Neuronal stem cell (in vitro differentiated cells): Measurements from ENCODE around the gene KDM6A.

Experiments
- DNase-seq: peaks from one replicate; pipeline ENCODE4 v3.0.0-alpha.2; 2013; ENCODE audit warnings: low spot score
- H2AFZ ChIP-seq: one replicate; pipeline ENCODE4 v1.6.1; 2013; ENCODE audit warnings: mild to moderate bottlenecking, low read length, inconsistent platforms
- H2AK5ac ChIP-seq: 2 replicates; pipeline ENCODE4 v1.6.1; 2013; ENCODE audit warnings: low read depth, mild to moderate bottlenecking, inconsistent platforms, low read length, moderate library complexity, mixed read lengths
- H2BK120ac ChIP-seq: 2 replicates; pipeline ENCODE4 v1.6.1; 2013; ENCODE audit warnings: low read depth, mild to moderate bottlenecking, inconsistent platforms, low read length, moderate library complexity, mixed read lengths
- H2BK12ac ChIP-seq: one replicate; pipeline ENCODE4 v1.6.1; 2013; ENCODE audit warnings: low read length, inconsistent platforms
- H2BK15ac ChIP-seq: 2 replicates; pipeline ENCODE4 v1.6.1; 2013; ENCODE audit warnings: mild to moderate bottlenecking, low read length, inconsistent platforms, mixed read lengths
- H2BK5ac ChIP-seq: one replicate; pipeline ENCODE4 v1.6.1; 2013; ENCODE audit warnings: inconsistent platforms, mild to moderate bottlenecking, low read length, moderate library complexity
- H3K14ac ChIP-seq: one replicate; pipeline ENCODE4 v1.6.1; 2013; ENCODE audit warnings: low read length, inconsistent platforms
- H3K18ac ChIP-seq: 2 replicates; pipeline ENCODE4 v1.6.1; 2013; ENCODE audit warnings: low read length, inconsistent platforms
- H3K23ac ChIP-seq: 2 replicates; pipeline ENCODE4 v1.6.1; 2013; ENCODE audit warnings: low read depth, mild to moderate bottlenecking, mixed read lengths, low read length, inconsistent platforms; ENCODE audit not compliant: poor library complexity
- H3K27ac ChIP-seq: replicated peaks from 3 replicates; pipeline ENCODE4 v1.5.1; 2013; ENCODE audit warnings: low read length, inconsistent platforms
- H3K27me3 ChIP-seq, 3 experiments: 2 replicates each; pipeline ENCODE4 v1.6.1; 2013; ENCODE audit warnings: low read length in 3 of 3, mild to moderate bottlenecking in 2 of 3, inconsistent platforms in 1 of 3, low read depth in 1 of 3, mixed read lengths in 1 of 3, moderate library complexity in 1 of 3; ENCODE audit not compliant: control insufficient read depth in 3 of 3, insufficient read depth in 3 of 3
- H3K36me3 ChIP-seq, 2 donors: replicated peaks in 1 of 2; 2 replicates each; pipeline ENCODE4 v1.6.1; 2013; ENCODE audit warnings: low read length in 2 of 2; ENCODE audit not compliant: control insufficient read depth in 2 of 2, insufficient read depth in 2 of 2
- H3K4ac ChIP-seq: 2 replicates; pipeline ENCODE4 v1.6.1; 2013; ENCODE audit warnings: inconsistent platforms, mild to moderate bottlenecking, low read length, moderate library complexity
- H3K4me1 ChIP-seq, 2 donors: 1 replicate in 1 of 2; 2 replicates in 1 of 2; pipeline ENCODE4 v1.6.1; 2013; ENCODE audit warnings: low read length in 2 of 2, low read depth in 1 of 2; ENCODE audit not compliant: control insufficient read depth in 2 of 2, insufficient read depth in 1 of 2
- H3K4me2 ChIP-seq: one replicate; pipeline ENCODE4 v1.6.1; 2013; ENCODE audit warnings: mild to moderate bottlenecking, low read length, inconsistent platforms; ENCODE audit not compliant: insufficient read depth, poor library complexity, severe bottlenecking
- H3K4me3 ChIP-seq, 2 donors: 2 replicates each; pipeline ENCODE4 v1.5.1; 2013; ENCODE audit warnings: low read length in 2 of 2, mild to moderate bottlenecking in 2 of 2, inconsistent platforms in 1 of 2, moderate library complexity in 1 of 2
- H3K79me1 ChIP-seq: one replicate; pipeline ENCODE4 v1.6.1; 2013; ENCODE audit warnings: low read depth, mild to moderate bottlenecking, inconsistent platforms, low read length, moderate library complexity
- H3K9ac ChIP-seq: one replicate; pipeline ENCODE4 v1.6.1; 2013; ENCODE audit warnings: mild to moderate bottlenecking, low read depth, low read length, inconsistent platforms; ENCODE audit not compliant: poor library complexity
- H3K9me3 ChIP-seq, 2 donors: replicated peaks in 1 of 2; 2 replicates each; pipeline versions ENCODE3 to v1.6.1; 2013; ENCODE audit warnings: low read length in 2 of 2, mild to moderate bottlenecking in 2 of 2, inconsistent platforms in 1 of 2, low read depth in 1 of 2, mixed read lengths in 1 of 2, moderate library complexity in 1 of 2; ENCODE audit not compliant: control insufficient read depth in 2 of 2, insufficient read depth in 1 of 2
- H4K8ac ChIP-seq: one replicate; pipeline ENCODE4 v1.6.1; 2013; ENCODE audit warnings: low read depth, mild to moderate bottlenecking, inconsistent platforms, low read length, moderate library complexity
- H4K91ac ChIP-seq: one replicate; pipeline ENCODE4 v1.6.1; 2013; ENCODE audit warnings: low read length, low read depth, mild to moderate bottlenecking, inconsistent platforms; ENCODE audit not compliant: poor library complexity
- WGBS, 2 donors: extraction: QIAGEN DNeasy Blood & Tissue Kit; methylation state at CpG; one replicate each; pipeline ENCODE4 v1.1.7; 2013; ENCODE audit warnings: missing lambda C conversion rate in 2 of 2, mixed read lengths in 1 of 2; ENCODE audit not compliant: insufficient read length in 2 of 2, insufficient replicate concordance in 1 of 2; ENCODE audit errors: extremely low coverage in 2 of 2; 5-methylcytosine and 5-hydroxymethylcytosine counted together

Gene KDM6A

DNA sequence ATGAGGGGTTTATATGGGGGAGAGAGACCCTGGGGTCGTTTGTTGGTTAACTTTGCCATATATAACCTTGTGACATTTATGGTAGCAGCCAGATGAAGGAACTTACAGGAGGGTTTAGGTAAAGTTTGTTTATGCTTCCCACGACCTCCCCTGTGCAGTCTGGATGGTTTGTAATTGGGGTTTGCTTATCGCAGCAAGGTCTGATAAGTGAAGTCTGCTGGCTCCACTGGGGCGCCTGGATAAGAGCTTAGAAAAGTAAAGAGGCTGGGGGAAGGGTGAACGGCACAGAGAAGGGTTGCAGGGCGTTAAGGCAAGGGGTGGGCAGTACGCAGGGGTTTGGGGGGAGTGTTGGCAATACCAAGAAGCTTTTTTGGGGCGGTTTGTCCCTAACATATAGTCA, 98.7 kb downstream of the KDM6A start:
- Histone ChIP-seq H3K14ac (no peak overlapping the region), H3K4me2 (no peak overlapping the region), H3K18ac (no peak overlapping the region), H3K23ac (no peak overlapping the region), H3K36me3 (no peaks in the 10 kb centered on the region), H3K4me3 (no peak overlapping the region), H3K4ac (no peak overlapping the region), H3K9ac (no peak overlapping the region), H2BK15ac (no peak overlapping the region), H3K4me1 (no peaks in the 10 kb centered on the region), H3K9me3 (peaks cover 0 to 15% of the 10 kb centered on the region in 2 donors), H3K27ac (no peak overlapping the region), H3K27me3 (no peaks in the 10 kb centered on the region), H2BK120ac (no peak overlapping the region), H2BK12ac (no peak overlapping the region), H4K91ac (no peak overlapping the region), H2AK5ac (no peak overlapping the region), H2AFZ (no peak overlapping the region), H4K8ac (no peak overlapping the region), H3K79me1 (no peaks in the 10 kb centered on the region), H2BK5ac (no peak overlapping the region)
- WGBS, 2 donors = no CpG with 5 or more reads among the region's 8 CpGs
- DNase-seq = no peak

DNA sequence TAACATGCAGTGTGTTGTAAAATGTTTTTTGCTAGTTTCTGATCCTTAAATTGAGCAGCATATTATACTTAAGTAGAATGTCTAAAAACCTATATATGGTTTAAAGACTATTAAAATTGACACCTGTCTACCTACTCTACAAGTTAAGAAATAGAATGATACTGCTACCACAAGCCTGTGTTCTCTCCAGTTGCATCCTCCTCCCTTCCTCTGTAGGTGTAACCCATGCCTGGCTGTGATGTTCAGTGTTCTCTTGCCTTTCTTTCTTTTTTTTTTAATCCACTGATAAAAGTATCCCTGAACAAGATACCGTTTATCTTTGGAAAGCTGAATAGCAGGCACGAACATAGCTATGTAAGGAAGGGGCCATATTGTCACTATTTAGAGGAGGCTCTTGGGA, 99.1 kb downstream of the KDM6A start:
- no peak overlapping the region for H3K27ac ChIP-seq
- no CpG with 5 or more reads among the region's 2 CpGs for WGBS, 2 donors
- H3K27me3 ChIP-seq = no peaks in the 10 kb centered on the region

DNA sequence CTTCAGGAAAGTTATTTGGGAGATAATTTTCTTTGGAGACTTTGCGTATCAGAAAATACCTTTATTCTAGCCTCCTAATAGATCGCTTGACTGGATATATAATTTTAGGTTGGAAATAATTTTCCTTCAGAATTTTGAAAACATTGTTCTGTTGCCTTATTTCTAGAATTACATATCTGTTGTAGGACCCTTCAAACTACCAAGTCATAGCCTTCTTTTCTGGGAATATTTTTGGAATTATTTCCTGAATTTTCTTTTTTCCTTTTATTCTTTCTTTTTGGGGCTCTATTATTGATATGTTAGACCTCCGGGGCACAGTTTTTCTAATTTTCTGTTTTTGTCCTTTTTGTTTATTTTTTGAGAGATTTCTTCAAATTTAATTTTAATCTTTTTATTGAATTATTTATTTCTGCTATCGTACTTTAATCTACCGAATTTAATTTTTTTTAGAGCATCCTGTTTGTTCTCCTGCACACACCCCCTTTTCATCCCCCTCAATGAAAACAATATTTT, 100.5 kb downstream of the KDM6A start:
- no peak overlapping the region for H2BK120ac ChIP-seq
- H3K4me2 ChIP-seq = no peak overlapping the region
- no peaks in the 10 kb centered on the region for H3K36me3 ChIP-seq
- H4K8ac ChIP-seq = no peak overlapping the region
- no peak overlapping the region for H2AK5ac ChIP-seq
- H2BK15ac ChIP-seq = no peak overlapping the region
- no peak overlapping the region for H2AFZ ChIP-seq
- H3K23ac ChIP-seq = no peak overlapping the region
- H3K27me3 ChIP-seq = no peaks in the 10 kb centered on the region
- H2BK5ac ChIP-seq = no peak overlapping the region
- no peak overlapping the region for H3K18ac ChIP-seq
- H2BK12ac ChIP-seq = no peak overlapping the region
- WGBS, 2 donors = no CpG with 5 or more reads among the region's 5 CpGs
- DNase-seq = no peak
- no peak overlapping the region for H4K91ac ChIP-seq
- H3K4me3 ChIP-seq = no peak overlapping the region
- no peaks in the 10 kb centered on the region for H3K79me1 ChIP-seq
- no peak overlapping the region for H3K27ac ChIP-seq
- H3K9me3 ChIP-seq = peaks cover 0 to 15% of the 10 kb centered on the region in 2 donors
- H3K4me1 ChIP-seq = no peaks in the 10 kb centered on the region
- no peak overlapping the region for H3K9ac ChIP-seq
- H3K14ac ChIP-seq = no peak overlapping the region
- no peak overlapping the region for H3K4ac ChIP-seq

More for the DNA sequence above, 99.1 kb downstream of the KDM6A start:
- Histone ChIP-seq H2AFZ (no peak overlapping the region), H2AK5ac (no peak overlapping the region), H3K4ac (no peak overlapping the region), H3K4me3 (no peak overlapping the region), H3K23ac (no peak overlapping the region), H3K79me1 (no peaks in the 10 kb centered on the region), H2BK15ac (no peak overlapping the region), H2BK120ac (no peak overlapping the region), H4K8ac (no peak overlapping the region), H3K36me3 (no peaks in the 10 kb centered on the region), H3K9me3 (peaks cover 0 to 15% of the 10 kb centered on the region in 2 donors), H2BK12ac (no peak overlapping the region), H3K18ac (no peak overlapping the region), H3K4me1 (no peaks in the 10 kb centered on the region), H3K9ac (no peak overlapping the region), H3K4me2 (no peak overlapping the region), H4K91ac (no peak overlapping the region), H2BK5ac (no peak overlapping the region), H3K14ac (no peak overlapping the region)
- DNase-seq = no peak

DNA sequence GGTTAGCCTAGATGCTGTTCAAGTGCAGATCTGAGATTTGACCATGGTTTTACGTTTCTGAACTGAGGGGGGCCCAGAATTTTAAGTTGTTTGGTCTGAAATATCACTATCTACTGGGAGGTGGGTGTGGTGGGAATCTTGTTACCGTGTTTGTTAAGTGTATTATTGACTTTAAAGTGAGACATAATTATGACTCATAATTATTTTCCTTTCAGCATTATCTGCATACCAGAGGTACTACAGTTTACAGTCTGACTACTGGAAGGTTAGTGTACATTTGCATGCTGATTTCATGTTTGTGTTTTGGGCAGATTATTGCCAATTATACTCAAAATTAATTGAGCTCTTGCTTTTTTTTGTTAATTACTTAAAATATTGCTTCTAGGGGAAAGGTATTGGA, 101.5 kb downstream of the KDM6A start:
- no peak for DNase-seq
- Histone ChIP-seq H3K4me3 (no peak overlapping the region), H3K4me2 (no peak overlapping the region), H3K18ac (no peak overlapping the region), H3K9ac (no peak overlapping the region), H3K14ac (no peak overlapping the region), H4K91ac (no peak overlapping the region), H2BK15ac (no peak overlapping the region), H3K27me3 (no peaks in the 10 kb centered on the region), H3K4ac (no peak overlapping the region), H2AFZ (no peak overlapping the region), H2AK5ac (no peak overlapping the region), H4K8ac (no peak overlapping the region), H3K36me3 (no peaks in the 10 kb centered on the region), H3K79me1 (no peaks in the 10 kb centered on the region), H2BK120ac (no peak overlapping the region), H3K9me3 (peaks cover 0 to 17% of the 10 kb centered on the region in 2 donors), H3K23ac (no peak overlapping the region), H2BK12ac (no peak overlapping the region), H2BK5ac (no peak overlapping the region), H3K27ac (no peak overlapping the region), H3K4me1 (no peaks in the 10 kb centered on the region)
- no CpG with 5 or more reads among the region's 2 CpGs for WGBS, 2 donors
